NCI-H446 (cell line): Measurements from ENCODE around the gene FBXL13.
"Not testable (repeated sequence)": the region's sequence is repeated elsewhere in the genome, so short reads cannot be mapped to it uniquely, and the experiment has no call there.

Experiments
- DNase-seq, 2 experiments: peaks; one replicate each; lab custom pipeline; 2025; lab: John Stamatoyannopoulos, UW

Gene FBXL13

GRCh38 chr7:102982235-102982634 lies 92.4 kb downstream of the FBXL13 start:
- no peak for DNase-seq

GRCh38 chr7:102981451-102981850 lies 93.1 kb downstream of the FBXL13 start:
- no peak for DNase-seq

GRCh38 chr7:102979670-102980069 lies 94.9 kb downstream of the FBXL13 start:
- DNase-seq, result no peak

- DNase-seq, result no peak
Observed at GRCh38 chr7:102978284-102978683, 96.3 kb downstream of the FBXL13 start.

- DNase-seq, result not testable (repeated sequence)
Observed at GRCh38 chr7:102977586-102977985, 97.0 kb downstream of the FBXL13 start.

GRCh38 chr7:102976493-102976892 lies 98.1 kb downstream of the FBXL13 start:
- no peak for DNase-seq

- no peak for DNase-seq
Observed at GRCh38 chr7:102975854-102976253, 98.7 kb downstream of the FBXL13 start.

- no peak for DNase-seq
Observed at GRCh38 chr7:102974366-102975236, 100.0 kb downstream of the FBXL13 start.

GRCh38 chr7:102973096-102973802 lies 101.3 kb downstream of the FBXL13 start:
- no peak for DNase-seq

GRCh38 chr7:102967798-102968197 lies 106.8 kb downstream of the FBXL13 start:
- DNase-seq, result no peak

GRCh38 chr7:102966465-102966864 lies 108.1 kb downstream of the FBXL13 start:
- DNase-seq, result no peak

GRCh38 chr7:102961993-102962392 lies 112.6 kb downstream of the FBXL13 start:
- not testable (repeated sequence) for DNase-seq

GRCh38 chr7:102958004-102958403 lies 116.6 kb downstream of the FBXL13 start:
- not testable (repeated sequence) for DNase-seq

- DNase-seq, result not testable (repeated sequence)
Observed at GRCh38 chr7:102954359-102954758, 120.2 kb downstream of the FBXL13 start.

GRCh38 chr7:102953406-102953805 lies 121.2 kb downstream of the FBXL13 start:
- no peak for DNase-seq

- no peak for DNase-seq
Observed at GRCh38 chr7:102951839-102952238, 122.8 kb downstream of the FBXL13 start.

GRCh38 chr7:102944241-102944640 lies 130.4 kb downstream of the FBXL13 start:
- no peak for DNase-seq

- no peak for DNase-seq
Observed at GRCh38 chr7:102943423-102944169, 131.0 kb downstream of the FBXL13 start.

- DNase-seq, result no peak
Observed at GRCh38 chr7:102942868-102943267, 131.7 kb downstream of the FBXL13 start.

GRCh38 chr7:102942181-102942866 lies 132.3 kb downstream of the FBXL13 start:
- no peak for DNase-seq

GRCh38 chr7:102938679-102939078 lies 135.9 kb downstream of the FBXL13 start:
- no peak for DNase-seq
